Activated T-cell treated with anti-CD3 and anti-CD28 coated beads, Interleukin-2, amount 50 U/mL, for 48 hours (primary cell): Measurements from ENCODE around the gene TEAD1.

Experiments used
- DNase-seq, 2 experiments: peaks; one replicate each; pipeline ENCODE4 v3.0.0-alpha.2; 2020

The TEAD1 gene

DNA sequence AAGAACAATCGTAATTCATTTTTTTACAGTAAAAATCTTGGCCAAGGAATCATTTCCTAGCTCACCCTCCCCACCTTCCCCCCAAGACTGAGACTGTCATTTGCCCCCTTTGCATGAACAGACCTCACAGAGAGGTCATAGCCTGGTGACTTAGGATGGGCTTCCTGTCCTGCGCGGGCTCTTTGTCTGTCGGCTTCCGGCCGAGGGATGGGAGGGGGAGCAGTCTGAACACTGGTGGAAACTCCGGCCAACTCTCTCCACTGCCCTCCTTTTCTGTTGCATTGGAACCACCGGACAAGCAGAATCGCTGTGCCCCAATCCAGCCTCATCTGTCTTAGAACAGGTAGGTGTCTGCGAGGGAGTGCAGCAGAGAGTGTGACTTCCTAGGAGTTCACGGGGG, 41.7 kb downstream of the TEAD1 start:
- no peak for DNase-seq

DNA sequence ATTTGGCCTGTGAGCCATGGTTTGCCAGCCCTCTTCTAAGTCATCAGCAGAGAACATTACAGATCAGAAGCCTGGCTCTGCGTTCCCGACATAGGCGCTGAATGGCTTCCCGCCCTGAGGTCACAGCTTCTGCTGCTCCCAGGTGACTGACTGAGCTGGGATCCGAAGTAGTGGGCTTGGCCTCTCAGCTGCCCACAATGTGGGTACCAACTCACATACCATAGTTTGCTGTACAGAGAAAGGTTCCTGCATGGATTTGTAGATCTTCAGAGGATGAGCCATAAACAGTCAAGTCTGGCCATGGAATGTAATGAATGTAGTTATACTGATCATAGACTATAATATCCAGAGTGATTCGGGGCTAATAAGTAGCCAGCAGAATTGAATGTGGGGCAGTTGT, 42.6 kb downstream of the TEAD1 start:
- DNase-seq = no peak

DNA sequence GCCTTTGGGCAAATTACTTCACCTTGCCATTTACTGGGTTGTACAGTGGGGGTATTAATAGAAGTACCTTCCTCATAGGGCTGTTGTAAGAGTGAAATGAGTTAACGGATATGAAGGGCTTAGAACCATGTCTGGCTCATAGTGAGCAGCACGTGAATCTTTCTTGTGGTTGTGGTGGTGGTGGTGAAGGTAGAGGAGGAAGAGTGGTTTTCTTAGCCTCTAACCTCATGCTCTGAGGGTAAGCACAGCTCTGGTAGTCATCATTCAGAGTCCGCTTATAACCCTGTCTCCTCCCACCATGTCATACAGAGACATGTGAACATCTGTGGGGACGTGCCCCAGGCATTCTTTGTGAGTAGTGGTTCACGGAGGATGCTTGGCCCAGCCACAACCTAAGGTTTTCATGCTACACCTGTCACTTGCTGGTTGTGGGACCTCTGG, 43.6 kb downstream of the TEAD1 start:
- peak; percentile 46 to 58 for DNase-seq

DNA sequence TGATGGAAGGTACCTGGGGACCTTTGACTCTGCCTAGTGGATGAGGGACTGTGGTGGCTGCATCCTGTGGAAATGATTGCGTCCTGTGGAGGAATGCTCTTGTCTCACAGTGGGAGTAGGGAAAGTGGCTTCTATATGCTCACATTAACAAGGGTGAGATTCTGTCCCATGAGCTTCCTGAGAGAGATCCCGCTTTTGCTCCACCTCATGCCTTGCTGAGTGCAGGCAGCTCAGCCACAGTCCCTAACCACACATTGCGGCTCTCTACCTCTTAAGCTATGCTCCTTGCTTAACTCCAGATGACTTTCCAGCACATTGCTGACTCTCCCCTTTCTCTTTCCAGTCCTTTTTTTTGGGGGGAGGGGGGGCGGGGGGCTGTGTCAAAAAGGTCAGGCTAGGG, 45.0 kb downstream of the TEAD1 start:
- DNase-seq = no peak

DNA sequence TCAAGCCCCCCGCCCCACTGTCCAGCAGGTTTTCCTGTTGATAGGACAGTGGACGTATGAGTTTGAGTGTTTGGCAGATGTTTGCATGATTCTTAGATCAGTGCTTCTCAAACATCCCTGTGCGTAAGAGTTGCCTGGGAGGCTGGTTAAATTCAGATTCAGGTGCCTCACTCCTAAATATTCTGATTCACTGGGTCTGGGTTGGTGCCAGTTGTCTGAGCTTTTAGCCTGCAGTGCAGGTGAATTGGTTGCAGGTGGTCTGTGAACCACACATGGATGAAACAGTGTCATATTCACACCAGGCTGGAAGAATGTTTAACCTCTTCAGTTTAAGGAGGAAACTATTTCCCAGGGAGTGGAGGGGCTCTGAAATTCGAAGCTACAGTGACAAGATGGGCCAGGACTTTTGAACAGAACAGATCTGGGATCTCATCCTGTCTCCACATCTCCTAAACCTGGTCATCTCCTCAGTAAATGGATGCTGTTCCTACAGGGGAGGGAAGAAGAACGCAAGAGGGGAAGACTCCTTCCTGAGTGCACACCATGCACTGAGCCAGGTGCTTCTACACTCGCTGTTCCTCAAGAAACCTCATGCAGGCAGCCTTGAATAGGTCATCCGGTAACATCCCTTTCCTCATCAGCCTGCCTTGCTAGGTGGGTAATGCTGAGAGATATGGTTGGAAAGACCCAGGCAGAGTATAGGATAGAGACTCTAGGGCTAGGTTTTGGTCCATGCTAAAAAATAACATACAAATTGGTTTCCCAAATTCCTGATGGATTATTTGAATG, 47.8 kb downstream of the TEAD1 start:
- DNase-seq = no peak

DNA sequence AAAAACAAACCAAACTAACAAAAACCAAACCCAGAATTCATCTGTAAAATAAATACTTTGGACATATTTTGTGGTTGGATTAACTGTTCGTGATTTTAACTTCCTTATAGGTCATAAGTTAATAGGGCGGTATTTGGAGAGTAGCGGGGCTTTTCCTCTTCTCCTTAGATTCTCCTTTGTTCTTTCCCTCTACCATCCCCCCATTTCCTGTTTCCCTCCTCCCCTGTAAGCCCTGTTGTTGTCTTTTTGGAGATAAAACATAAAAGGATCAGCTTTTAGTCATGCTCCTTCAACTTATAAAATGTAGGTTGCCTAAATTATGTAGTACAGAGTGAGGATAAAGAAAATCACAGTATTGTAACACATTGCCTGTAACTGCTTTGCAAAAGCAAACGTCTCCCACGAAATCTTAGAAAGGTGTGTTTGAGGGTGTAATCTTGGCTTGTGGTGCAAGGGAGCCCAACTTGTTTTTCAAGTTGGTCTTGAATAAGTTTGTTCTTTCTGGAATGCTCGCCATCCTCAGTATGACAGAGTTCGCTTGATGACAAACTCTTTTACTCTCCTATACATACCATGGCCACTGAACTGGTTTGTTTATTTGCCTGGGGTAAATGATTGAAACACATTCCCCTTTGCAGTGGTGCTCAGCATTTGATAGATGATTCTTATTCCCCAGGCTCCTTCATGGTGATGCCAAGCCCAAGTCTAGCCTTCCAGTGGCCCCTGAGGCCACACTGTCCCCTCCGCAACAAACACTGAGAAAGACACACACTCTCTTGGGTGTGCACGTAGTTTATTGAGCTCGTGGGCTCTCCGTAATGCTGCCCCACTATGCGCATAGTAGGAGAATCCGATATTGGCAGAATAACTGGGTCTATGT, 49.4 kb downstream of the TEAD1 start:
- no peak for DNase-seq

DNA sequence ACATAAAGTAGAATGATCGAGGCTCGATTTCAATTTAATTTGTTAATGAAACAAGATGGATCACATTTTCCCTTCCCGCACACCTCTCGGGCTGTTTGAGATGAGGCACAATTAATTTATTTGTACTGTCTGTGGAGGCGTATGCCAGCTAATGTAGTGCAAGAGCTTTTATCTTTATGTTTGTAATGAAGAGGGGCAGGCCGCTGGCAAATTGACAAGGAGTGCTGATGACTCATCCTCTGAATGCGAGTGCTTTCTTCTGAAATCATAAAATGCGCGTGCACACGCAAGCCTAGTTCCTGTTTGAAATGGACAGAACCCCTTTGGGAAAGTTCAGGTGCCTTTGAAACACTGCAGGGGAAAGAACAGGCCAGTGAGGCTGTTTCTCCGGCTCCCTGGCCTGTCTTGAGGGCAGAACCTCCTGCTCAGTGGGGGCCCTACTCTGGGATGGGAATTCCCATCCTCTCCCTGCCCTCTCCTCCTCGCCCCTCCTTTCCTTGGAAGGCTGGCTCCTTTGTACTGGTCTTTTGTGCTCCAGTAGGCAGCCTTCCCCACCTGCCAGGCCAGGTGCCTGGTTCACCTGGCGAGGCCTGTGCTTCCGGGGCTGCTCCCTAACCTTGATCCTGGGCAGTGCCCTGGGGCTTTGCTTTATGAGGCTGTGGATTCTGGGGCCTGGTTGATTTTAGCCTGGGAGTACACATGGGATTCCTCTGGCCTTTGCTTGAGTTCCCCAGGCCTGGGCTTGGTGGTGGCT, 50.3 kb downstream of the TEAD1 start:
- no peak for DNase-seq

DNA sequence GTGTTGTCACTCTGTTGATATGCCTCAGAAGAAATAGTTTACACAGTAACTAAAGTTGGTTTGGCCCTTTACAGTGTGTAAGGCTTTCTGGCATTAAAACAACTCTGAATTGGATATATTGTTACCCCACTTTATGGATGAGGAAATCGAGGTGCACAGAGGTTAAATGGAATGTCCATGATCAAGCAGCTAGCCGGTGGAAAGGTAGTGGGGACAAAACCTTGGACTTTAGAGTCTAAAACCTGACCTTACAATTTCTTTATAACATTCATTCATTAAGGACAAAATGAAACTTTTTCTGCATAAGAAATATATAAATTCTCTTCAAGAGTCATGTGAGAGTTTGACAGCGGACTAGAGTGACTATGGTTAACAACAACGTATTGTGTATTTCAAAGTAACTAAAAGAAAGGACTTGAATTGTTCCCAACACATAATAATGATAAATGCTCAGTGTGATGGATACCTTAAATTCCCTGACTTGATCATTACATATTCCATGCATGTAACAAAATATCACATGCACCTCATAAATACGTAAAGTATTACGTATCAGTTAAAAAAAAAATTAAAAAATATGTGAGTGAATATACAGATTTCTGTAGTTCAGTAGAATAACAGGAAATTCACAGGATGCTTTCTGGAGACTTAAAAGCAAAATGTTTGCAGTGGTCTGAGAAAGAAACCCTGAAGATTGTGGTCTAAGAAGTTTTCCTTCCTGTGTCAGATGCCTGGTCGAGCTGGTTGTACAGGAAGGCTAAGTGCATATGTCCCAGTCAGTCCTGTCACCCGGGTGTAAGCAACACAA, 51.0 kb downstream of the TEAD1 start:
- no peak for DNase-seq

DNA sequence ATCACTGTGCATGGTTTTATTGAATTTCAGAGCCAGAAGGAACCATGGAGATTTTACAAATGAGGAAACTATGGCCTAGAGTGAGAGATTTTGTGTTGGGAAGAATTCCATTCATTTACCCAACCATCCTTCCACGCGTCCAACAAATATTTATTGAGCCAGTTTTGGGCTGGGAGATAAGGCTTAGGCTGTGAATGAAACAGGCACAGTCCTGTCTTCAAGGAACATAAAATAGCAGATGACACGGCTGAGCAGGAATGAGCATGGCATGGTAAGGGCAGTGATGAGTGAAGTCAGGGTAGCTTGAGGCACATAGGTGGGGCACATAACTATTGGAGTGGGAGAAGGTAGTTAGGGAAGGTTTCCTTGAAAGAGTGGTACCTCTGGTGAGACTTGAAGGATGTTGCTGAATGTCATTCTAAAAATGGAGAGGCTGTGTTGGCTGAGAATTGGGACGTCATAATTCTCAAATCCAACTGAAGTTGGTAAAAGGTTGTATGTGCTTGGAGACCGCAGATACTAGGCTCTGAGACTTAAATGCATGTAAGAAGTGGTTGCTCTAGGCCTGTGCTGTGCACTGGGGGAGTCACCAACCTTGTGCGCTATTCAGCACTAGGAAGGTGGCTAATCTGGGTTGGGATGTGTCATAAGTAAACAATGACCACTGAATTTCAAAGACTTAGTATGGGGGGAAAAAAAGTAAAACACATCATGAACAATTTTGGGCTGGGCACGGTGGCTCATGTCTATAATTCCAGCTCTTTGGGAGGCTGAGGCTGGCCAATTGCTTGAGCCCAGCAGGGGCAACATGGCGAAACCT, 51.9 kb downstream of the TEAD1 start:
- no peak for DNase-seq

DNA sequence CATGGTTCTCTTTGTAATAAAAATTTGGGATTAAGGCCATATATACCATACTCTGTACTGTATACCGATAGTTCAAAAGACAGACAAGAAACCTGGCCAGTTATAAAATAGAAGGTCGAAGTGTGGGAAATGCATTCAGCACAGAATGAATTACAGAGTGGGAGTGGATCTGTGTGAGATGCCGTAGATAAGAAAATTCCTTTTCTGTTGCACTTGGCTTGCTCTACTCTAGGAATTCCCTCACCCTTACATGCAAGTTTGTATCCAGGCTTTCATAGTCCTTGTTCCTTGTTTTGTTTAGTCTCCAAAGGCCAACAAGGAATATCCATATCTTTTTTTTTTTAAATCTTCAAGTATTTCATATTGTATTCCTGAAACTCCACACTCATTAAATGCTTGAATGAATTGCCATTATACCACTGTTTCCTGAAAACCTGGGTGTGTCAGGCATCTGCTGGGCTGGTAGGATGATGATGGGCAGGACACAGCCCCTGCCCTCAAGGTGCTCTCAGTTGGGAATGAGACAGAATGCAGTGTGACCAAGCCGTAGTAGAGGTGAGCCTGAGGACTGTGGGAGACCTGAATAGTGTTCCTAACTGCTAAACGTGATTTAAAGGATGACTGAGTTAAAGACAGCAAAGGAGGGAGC, 53.5 kb downstream of the TEAD1 start:
- no peak for DNase-seq

DNA sequence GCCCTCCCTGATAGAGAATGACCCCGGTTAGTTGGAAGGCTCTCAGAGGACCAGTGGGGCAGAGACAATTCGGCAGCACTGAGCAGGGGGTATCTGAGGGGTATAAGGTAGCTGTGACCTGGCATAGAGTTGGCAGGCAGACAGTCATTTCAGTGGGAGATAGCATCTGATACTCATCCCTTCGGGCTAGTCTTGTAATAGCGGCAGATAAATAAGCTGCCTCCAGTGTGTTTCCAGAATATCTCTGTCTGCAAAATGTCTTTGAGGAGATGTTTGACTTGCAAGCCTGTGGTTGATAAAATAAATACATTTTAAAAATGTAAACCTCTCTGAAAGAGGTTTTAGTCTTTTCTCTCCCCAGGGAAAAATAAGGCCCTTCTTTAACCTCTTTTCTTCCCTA, 54.2 kb downstream of the TEAD1 start:
- DNase-seq = no peak

DNA sequence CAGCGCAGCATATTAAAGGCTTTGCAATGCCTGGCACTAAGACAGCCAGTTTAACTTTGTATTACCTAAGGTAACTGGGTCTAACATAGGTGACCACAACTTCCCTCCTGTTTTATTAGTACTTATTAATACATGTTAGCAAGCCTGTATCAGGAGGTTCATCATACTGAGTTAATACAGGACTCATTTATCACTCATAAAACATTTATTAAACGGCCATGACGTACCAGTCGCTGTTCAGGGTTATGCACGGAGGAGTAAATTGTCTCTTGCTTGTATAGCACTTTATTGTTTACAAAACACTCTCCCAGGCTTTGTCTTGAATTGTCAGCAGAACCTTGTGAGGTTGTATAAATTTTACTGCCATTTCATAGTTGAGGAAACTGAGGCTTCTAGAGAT, 55.7 kb downstream of the TEAD1 start:
- DNase-seq = no peak

DNA sequence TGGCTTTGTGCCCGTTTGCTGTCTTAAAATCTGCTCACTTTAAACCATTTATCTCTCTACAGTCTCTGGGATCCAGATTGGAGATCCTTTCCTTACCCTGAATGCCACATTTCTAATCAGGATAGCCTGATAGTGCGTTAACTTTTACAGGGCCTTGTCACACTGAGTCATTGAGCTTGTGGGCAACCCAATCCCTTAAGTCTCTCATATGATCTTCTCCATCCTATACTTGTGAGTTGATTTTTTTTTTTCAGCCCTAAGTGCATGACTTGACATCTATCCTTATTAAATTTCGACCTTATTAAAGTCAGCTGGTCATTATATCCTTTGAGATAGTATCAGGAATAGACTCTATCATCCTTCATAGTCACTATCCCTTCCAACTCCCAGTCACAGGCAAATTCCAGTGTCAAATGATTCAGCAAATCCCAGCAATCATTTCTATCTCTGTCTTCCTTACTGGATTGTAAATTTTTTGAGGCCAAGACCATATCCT, 57.7 kb downstream of the TEAD1 start:
- no peak for DNase-seq

DNA sequence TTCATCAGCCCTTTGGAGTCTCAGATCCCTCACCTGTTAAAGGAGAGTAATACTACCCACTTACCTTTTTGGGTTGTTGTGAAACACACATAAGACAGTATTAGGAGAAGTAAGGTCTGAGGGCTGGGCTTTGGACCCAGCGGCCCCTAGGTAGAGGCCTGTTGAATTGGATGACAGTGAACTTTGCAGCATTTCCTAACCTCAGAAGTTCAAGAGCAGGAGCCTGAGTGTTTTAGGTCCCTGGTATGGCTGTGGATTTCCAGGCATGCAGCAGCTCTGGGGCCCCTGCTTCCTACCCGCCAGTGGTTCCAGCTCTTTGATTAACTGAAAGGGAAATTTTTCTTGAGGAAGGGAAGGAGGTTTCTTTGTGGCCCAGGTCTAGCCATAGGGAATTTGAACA, 58.9 kb downstream of the TEAD1 start:
- DNase-seq = no peak

DNA sequence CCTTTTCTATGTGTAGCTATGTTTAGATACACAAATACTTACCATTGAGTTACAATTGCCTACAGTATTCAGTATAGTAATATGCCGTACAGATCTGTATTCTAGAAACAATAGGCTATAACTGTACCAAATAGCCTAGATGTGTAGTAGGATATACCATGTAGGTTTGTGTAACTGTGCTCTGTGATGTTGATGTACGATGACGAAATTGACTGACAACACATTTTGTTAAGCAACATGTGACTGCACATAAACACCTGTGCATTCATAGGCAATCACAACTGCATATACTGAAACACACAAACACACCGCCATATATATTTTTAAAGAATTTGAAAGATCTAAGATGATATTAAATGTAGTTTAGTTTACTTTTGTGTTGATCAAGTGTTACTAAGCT, 60.4 kb downstream of the TEAD1 start:
- no peak for DNase-seq

DNA sequence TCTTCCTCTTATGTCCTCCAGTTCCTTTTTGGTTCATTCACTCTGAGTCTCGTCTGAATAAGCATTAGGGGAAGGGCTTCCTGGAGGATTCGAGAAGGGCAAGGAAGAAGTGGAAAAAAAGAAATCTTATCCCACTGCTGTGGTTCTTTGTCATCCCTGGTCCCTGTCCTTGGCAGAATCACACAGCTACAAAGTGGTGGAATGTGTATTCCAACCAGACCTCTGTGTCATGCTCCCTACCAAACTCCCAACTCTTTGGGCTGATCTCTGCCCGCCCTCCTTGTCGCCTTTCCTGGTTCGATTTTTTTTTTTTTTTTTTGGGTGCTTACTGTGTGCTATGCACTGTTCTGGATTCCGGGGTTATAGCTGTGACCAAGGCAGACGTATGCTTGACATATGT, 61.0 kb downstream of the TEAD1 start:
- DNase-seq = no peak

DNA sequence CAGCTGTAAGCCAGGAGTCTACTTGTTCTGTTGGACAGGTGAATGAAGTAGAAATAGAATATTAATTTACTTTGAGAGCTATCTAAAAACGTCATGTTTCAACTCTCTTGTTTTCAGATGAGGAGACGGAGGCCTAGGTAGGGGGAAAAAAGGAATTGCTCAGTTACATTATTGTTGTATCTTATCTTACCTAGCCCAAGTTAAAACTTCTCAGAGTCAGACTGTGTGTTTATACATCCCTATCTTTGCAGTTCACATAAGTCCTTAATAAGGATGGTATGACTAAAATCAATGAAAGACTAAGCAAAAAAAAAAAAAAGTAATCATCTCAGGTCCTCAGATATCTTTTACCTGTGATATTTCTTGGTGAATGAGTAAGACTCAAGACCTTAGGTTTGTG, 62.8 kb downstream of the TEAD1 start:
- DNase-seq = no peak

DNA sequence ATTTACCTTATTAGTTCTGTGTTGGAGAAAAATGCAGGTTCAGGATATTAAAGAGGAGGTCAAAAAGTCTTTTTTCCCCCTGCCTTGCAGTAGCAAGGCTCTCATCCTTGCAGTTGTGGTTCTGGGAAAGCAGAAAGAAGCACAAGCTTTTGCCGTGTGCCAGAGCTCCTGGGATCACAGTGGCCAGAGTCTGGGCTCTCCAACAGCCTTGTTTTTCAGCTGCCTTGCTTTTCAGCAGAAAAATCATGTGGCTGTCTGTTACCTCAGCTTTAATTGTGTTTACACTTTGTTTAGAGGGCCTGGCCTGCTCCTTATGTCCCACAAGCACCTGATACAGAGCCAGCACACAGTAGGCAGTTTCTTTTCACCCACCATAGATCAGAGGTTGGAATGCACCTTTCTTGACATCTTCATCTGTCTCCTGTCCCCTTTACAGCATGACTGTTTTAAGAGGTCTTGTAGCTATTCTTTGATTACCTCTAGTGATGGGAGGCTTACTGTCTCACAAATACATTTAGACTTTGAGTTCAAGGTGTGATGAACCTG, 67.5 kb downstream of the TEAD1 start:
- no peak for DNase-seq

DNA sequence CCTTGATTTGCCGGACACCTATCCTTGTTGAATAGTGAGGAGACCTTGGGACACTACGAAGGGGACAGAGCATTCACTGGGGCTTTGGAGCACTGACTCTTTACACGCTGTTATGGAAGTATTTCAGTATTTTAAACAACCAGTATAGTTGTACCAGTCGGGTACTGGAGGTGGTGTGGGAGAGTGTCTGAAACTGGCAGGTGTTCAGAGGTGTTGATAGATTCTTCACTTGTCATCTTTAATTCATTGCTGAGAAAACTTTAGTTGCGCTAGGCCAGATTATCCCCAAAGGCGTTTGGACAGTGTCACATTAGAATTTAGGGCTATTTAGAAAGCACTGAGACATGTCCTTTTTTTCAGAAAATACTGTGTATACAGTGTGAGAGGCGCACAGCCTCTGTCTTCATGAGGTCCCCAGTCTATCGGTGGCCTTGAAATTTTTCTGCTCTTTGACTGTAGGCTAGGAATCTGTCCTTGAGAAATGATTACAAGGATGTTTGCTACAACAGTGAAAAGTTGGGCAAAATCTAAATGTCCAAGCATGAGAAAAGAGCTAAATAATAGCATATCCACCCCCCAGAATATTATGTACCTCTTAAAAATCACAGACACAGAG, 69.7 kb downstream of the TEAD1 start:
- DNase-seq = no peak

DNA sequence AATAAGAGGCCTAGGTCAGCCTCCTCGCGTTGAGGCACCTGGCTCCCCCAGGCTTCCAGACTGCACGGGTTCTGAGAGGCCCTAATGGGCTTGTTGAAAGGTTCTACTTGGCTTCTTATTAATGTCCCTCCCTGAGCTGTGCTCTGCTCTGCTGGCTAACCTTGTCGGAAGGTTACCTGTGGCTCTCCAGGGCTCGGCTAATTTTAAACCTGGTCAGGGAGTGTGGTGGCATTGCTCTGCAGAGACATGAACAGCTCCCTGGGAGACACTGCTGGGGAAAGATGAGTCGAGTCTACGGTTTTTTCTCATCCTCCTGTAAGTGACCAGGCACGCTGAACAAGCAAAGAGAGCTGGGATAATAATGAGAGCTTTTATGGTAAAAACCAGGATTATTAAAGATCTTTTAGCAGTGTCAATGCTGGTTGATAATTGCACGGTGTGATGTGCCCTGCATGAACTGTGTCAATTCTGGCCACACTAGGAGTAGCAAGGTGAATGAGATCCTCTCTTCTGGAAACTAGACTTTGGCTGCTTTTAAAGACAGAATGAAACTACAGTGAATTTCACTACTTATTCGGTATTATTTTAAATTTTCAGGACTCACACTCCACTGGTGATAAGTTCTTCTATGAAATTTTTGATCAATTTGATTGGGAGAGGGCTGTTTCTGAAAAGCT, 70.7 kb downstream of the TEAD1 start:
- DNase-seq = no peak
